ENCODE results near the gene WBP2NL. TPM values are rescaled to one million over a fixed set of nuclear protein-coding genes. Genes with fewer than 3 reads are reported as not detected.

The WBP2NL gene
- total RNA-seq, 1 donor from 2014 or later, result not detected

GRCh38 chr22:41992496-41992895 lies 6.1 kb upstream of the WBP2NL start:
- peaks cover 42% of the 10 kb centered on the region for H3K36me3 Mint-ChIP-seq
- no peak overlapping the region for H3K27ac ChIP-seq
- no peaks in the 10 kb centered on the region for H3F3A ChIP-seq (ENCODE audit: low read depth)
- no peak overlapping the region for H3K27ac Mint-ChIP-seq
- H3K9ac ChIP-seq, result no peak overlapping the region
- H3K4me1 Mint-ChIP-seq, result peaks cover 4% of the 10 kb centered on the region
- peaks cover 4% of the 10 kb centered on the region for H3K27me3 Mint-ChIP-seq (ENCODE audit: insufficient read depth, low read depth)
- no peaks in the 10 kb centered on the region for H3K9me3 Mint-ChIP-seq
- no peaks in the 10 kb centered on the region for H3K4me1 ChIP-seq
- H3K27me3 ChIP-seq, result no peaks in the 10 kb centered on the region
- no peaks in the 10 kb centered on the region for H3K9me3 ChIP-seq (ENCODE audit: low read depth)
- TF ChIP-seq CTCF (IDR thresholded peaks at IDR 0.05) (no peak), EZH2 (IDR thresholded peaks at IDR 0.05) (no peak), EZH2phosphoT487 (IDR thresholded peaks at IDR 0.05) (no peak)
- no peaks in the 10 kb centered on the region for H4K20me1 ChIP-seq (ENCODE audit: low read depth)
- no peak for DNase-seq (ENCODE audit: low spot score)
- H3K36me3 ChIP-seq, result no peaks in the 10 kb centered on the region
- H3K4me3 Mint-ChIP-seq, result no peak overlapping the region
- no peak overlapping the region for H3K4me3 ChIP-seq
- no peak overlapping the region for H2AFZ ChIP-seq (replicated peaks)
- no peak overlapping the region for H3K4me2 ChIP-seq
- no peaks in the 10 kb centered on the region for H3K79me2 ChIP-seq (ENCODE audit: low read depth)

- no peaks in the 10 kb centered on the region for H4K20me1 ChIP-seq (ENCODE audit: low read depth)
- no peaks in the 10 kb centered on the region for H3K36me3 ChIP-seq
- no peak overlapping the region for H3K27ac ChIP-seq
- Mint-ChIP-seq H3K9me3 (no peaks in the 10 kb centered on the region), H3K36me3 (peaks cover 38% of the 10 kb centered on the region), H3K27me3 (ENCODE audit: insufficient read depth, low read depth) (peaks cover 6% of the 10 kb centered on the region), H3K27ac (no peak overlapping the region), H3K4me3 (no peak overlapping the region), H3K4me1 (peaks cover 4% of the 10 kb centered on the region)
- no peak overlapping the region for H3K9ac ChIP-seq
- no peak for DNase-seq (ENCODE audit: low spot score)
- no peaks in the 10 kb centered on the region for H3K27me3 ChIP-seq
- no peaks in the 10 kb centered on the region for H3K79me2 ChIP-seq (ENCODE audit: low read depth)
- TF ChIP-seq CTCF (IDR thresholded peaks at IDR 0.05) (no peak), EZH2phosphoT487 (IDR thresholded peaks at IDR 0.05) (no peak)
- no peak overlapping the region for H2AFZ ChIP-seq (replicated peaks)
- no peak overlapping the region for H3K4me3 ChIP-seq
- no peaks in the 10 kb centered on the region for H3F3A ChIP-seq (ENCODE audit: low read depth)
- H3K4me1 ChIP-seq, result no peaks in the 10 kb centered on the region
- no peak overlapping the region for H3K4me2 ChIP-seq
- no peaks in the 10 kb centered on the region for H3K9me3 ChIP-seq (ENCODE audit: low read depth)
Observed at GRCh38 chr22:41995211-41995610, 3.4 kb upstream of the WBP2NL start.

- H3K36me3 ChIP-seq, result no peaks in the 10 kb centered on the region
- no peak overlapping the region for H2AFZ ChIP-seq (replicated peaks)
- Mint-ChIP-seq H3K9me3 (no peaks in the 10 kb centered on the region), H3K36me3 (peaks cover 34% of the 10 kb centered on the region), H3K27ac (no peak overlapping the region), H3K4me1 (peaks cover 12% of the 10 kb centered on the region), H3K27me3 (ENCODE audit: insufficient read depth, low read depth) (peaks cover 6% of the 10 kb centered on the region), H3K4me3 (no peak overlapping the region)
- H4K20me1 ChIP-seq (ENCODE audit: low read depth), result no peaks in the 10 kb centered on the region
- H3K9ac ChIP-seq, result no peak overlapping the region
- no peak for TF ChIP-seq CTCF (IDR thresholded peaks at IDR 0.05)
- no peak for TF ChIP-seq EZH2phosphoT487 (IDR thresholded peaks at IDR 0.05)
- TF ChIP-seq EZH2 (IDR thresholded peaks at IDR 0.05), result no peak
- H3K4me2 ChIP-seq, result no peak overlapping the region
- no peaks in the 10 kb centered on the region for H3K4me1 ChIP-seq
- H3K79me2 ChIP-seq (ENCODE audit: low read depth), result no peaks in the 10 kb centered on the region
- no peak overlapping the region for H3K27ac ChIP-seq
- no peaks in the 10 kb centered on the region for H3F3A ChIP-seq (ENCODE audit: low read depth)
- H3K9me3 ChIP-seq (ENCODE audit: low read depth), result no peaks in the 10 kb centered on the region
- H3K27me3 ChIP-seq, result peaks cover 5% of the 10 kb centered on the region
- no peak overlapping the region for H3K4me3 ChIP-seq
- no peak for DNase-seq (ENCODE audit: low spot score)
Observed at GRCh38 chr22:41996826-41997225, 1.8 kb upstream of the WBP2NL start.

Measured in neural progenitor cell (in vitro differentiated cells).